Mucosa of descending colon (tissue), 3 donors: ENCODE measurements around the gene PEX12. TPM values are rescaled to one million over a fixed set of nuclear protein-coding genes. Genes with fewer than 3 reads are reported as not detected.
A peak's percentile ranks its signal among the peaks of the same experiment; 100 is the strongest.

Experiments
- ATAC-seq: fragments of 200-7000 bp; cut with Tn5 transposase; one replicate; pipeline ENCODE4 v1.9.1; 2020; ENCODE audit warnings: mild to moderate bottlenecking, moderate library complexity
- DNase-seq, 3 donors: peaks; one replicate each; pipeline ENCODE4 v3.0.0-alpha.2; 2020
- H3K36me3 ChIP-seq: fragments of 200-600 bp; one replicate; pipeline ENCODE4 v1.8.0; 2021; ENCODE audit warnings: low read depth, mild to moderate bottlenecking
- H3K4me1 ChIP-seq: fragments of 200-600 bp; one replicate; pipeline ENCODE4 v1.8.0; 2021; ENCODE audit warnings: low read depth, mild to moderate bottlenecking
- H3K4me3 ChIP-seq: fragments of 200-600 bp; one replicate; pipeline ENCODE4 v1.8.0; 2021; ENCODE audit warnings: mild to moderate bottlenecking
- H3K9me3 ChIP-seq: fragments of 200-600 bp; one replicate; pipeline ENCODE4 v1.8.0; 2021; ENCODE audit warnings: mild to moderate bottlenecking
- CTCF ChIP-seq: fragments of 200-600 bp; IDR thresholded peaks from one replicate; pipeline ENCODE4 v1.8.0; 2022; ENCODE audit warnings: antibody characterized with exemption, mild to moderate bottlenecking
- intact Hi-C, 2 donors: fragments of 100-400 bp; cut with DNase I in 1 of 2; cut with micrococcal nuclease in 1 of 2; formaldehyde crosslinking; loops; one replicate each; pipeline versions ENCODE4 v1.11.0 to v1.11.1; 2022; cut with DNase I, micrococcal nuclease
- total RNA-seq, 3 donors: library from RNA; stranded (reverse); fragmentation: NEBNext Ultra II Directional in 2 of 3; extraction: Animal tissue kit (Norgen Biotek cat#: 25700) in 2 of 3; gene quantifications; one replicate each; pipeline versions ENCODE4 v1.2.1 to v1.2.4, GENCODE V29; 2021 to 2023
- donor health status: DM: no; HTN: no; CAD: no; lungs with moderate emphysema.
- donor health status: DM: no; HTN: no; CAD: no.
- donor health status: DM: no; HTN: yes; CAD: no.

Gene PEX12
- total RNA-seq, 3 donors from 2014 or later = 2.8 to 4.9 (median 3.8) TPM

- intact Hi-C loops = no loop called here
- DNase-seq = no peak
Measured at GRCh38 chr17:35588196-35588920, 10.0 kb upstream of the PEX12 start.

GRCh38 chr17:35587074-35587961 is 8.9 kb upstream of the PEX12 start, which contains the start of gene AP2B1:
TSS of gene AP2B1 (plus strand) at chr17:35587322. CDS start at chr17:35594031, 6,709 bp downstream.
- Histone ChIP-seq H3K36me3 (peaks cover 2% of the 10 kb centered on the region), H3K4me1 (peaks cover 21% of the 10 kb centered on the region), H3K9me3 (no peaks in the 10 kb centered on the region), H3K4me3 (peak within 1 kb of the TSS; percentile 58)
- intact Hi-C loops = no loop called here
- ATAC-seq = peak; percentile 92
- no peak for TF ChIP-seq CTCF
- peak; percentile 95 to 97 (median 97) for DNase-seq

More at GRCh38 chr17:35588196-35588920, 10.0 kb upstream of the PEX12 start:
- no peak for TF ChIP-seq CTCF
- peaks cover 2% of the 10 kb centered on the region for H3K36me3 ChIP-seq
- H3K4me1 ChIP-seq = peaks cover 21% of the 10 kb centered on the region
- H3K9me3 ChIP-seq = no peaks in the 10 kb centered on the region
- no peak overlapping the region for H3K4me3 ChIP-seq
- ATAC-seq = peak; percentile 76

- H3K36me3 ChIP-seq = peaks cover 2% of the 10 kb centered on the region
- no peak for ATAC-seq
- H3K4me1 ChIP-seq = peaks cover 21% of the 10 kb centered on the region
- TF ChIP-seq CTCF = no peak
- DNase-seq = no peak
- H3K9me3 ChIP-seq = no peaks in the 10 kb centered on the region
- intact Hi-C loops = no loop called here
- no peak overlapping the region for H3K4me3 ChIP-seq
Measured at GRCh38 chr17:35586569-35587073, 8.2 kb upstream of the PEX12 start.

GRCh38 chr17:35584061-35584460 is 5.7 kb upstream of the PEX12 start:
- H3K9me3 ChIP-seq = no peaks in the 10 kb centered on the region
- TF ChIP-seq CTCF = no peak
- no peak overlapping the region for H3K4me3 ChIP-seq
- peaks cover 2% of the 10 kb centered on the region for H3K36me3 ChIP-seq
- intact Hi-C loops = no loop called here
- peaks cover 7% of the 10 kb centered on the region for H3K4me1 ChIP-seq
- DNase-seq (no peak), ATAC-seq (no peak)

- peak overlapping the region; percentile 54 for H3K4me3 ChIP-seq
- TF ChIP-seq CTCF = no peak
- no peaks in the 10 kb centered on the region for H3K4me1 ChIP-seq
- DNase-seq (no peak), ATAC-seq (peak; percentile 28)
- H3K9me3 ChIP-seq = no peaks in the 10 kb centered on the region
- intact Hi-C loops = no loop called here
- no peaks in the 10 kb centered on the region for H3K36me3 ChIP-seq
Measured at GRCh38 chr17:35578929-35579432, 610 bp upstream of the PEX12 start.
